NCI-H1092 (cell line): ENCODE results near the gene TMEM161A.
A peak's percentile ranks its signal among the peaks of the same experiment; 100 is the strongest.
"Not testable (repeated sequence)": the region's sequence is repeated elsewhere in the genome, so short reads cannot be mapped to it uniquely, and the experiment has no call there.

ENCODE experiments used
- DNase-seq: peaks from one replicate; lab custom pipeline; 2025; lab: John Stamatoyannopoulos, UW

TMEM161A gene

DNA sequence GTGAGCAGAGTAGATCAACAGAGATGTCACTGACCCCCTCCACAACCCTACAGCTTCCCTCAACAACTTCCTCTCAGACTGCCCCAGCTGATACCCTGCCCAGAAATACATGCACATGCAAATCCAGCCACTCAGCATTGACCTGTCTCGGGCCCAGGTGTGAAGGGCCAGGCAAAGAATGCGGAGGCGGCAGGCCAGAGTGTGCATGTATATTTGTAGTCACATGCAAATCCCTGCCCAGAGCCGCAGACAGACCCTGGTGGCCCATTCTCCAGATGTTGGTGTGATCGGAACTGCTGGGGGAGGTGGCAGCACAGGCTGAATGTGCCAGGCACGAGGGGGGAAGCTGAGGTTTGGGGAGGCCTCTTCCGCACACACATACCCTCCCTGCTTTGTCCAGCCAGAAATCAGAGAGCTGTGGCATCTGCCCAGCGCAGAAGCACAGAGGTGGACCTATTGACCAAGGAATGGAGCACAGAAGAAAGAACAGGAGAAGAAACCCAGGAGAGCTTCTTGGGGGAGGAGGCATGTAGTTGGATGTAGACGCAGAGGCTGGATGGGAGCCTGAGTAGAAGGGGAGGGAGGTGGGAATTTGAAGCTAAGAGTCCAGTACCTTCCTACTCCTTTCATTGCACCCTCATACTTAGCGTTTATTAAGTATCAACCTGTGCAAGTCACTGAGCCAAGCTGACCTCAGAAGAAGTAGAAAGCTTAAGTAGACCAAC lies 17.4 kb upstream of the TMEM161A start:
- no peak for DNase-seq

DNA sequence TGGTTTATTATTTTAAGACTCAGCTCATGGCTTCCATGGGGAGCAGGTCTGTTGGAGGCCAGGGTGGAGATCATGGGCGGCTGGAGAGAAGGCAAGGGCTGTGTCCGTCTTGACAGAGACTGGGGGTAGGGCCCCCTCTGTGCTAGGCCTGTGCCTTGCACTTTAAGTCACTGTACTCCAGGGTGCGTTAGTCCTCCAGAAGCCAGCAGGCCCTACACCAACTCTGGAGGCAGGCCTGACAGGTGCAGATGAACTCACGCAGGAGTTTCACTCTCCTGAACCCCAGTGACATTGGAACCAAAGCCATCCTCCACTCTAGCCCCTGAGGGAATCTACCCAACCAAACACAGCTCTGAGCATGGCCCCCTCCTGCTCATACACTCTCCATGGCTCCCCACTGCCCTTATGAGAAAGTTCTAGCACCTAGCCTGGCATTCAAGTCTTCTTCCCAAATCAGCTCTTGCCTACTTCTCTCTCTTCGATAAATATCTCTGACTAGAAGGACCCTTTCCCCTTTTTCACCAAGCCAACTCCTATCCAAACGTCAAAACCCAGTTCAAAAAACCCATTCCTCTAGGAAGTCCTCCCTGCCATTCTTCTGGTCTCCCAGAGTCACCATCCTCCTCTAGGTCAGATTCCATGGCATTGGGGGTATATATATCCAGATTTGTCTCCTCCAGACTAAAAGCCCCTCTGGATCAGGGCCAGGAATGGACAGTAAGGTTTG lies 16.7 kb upstream of the TMEM161A start:
- no peak for DNase-seq

DNA sequence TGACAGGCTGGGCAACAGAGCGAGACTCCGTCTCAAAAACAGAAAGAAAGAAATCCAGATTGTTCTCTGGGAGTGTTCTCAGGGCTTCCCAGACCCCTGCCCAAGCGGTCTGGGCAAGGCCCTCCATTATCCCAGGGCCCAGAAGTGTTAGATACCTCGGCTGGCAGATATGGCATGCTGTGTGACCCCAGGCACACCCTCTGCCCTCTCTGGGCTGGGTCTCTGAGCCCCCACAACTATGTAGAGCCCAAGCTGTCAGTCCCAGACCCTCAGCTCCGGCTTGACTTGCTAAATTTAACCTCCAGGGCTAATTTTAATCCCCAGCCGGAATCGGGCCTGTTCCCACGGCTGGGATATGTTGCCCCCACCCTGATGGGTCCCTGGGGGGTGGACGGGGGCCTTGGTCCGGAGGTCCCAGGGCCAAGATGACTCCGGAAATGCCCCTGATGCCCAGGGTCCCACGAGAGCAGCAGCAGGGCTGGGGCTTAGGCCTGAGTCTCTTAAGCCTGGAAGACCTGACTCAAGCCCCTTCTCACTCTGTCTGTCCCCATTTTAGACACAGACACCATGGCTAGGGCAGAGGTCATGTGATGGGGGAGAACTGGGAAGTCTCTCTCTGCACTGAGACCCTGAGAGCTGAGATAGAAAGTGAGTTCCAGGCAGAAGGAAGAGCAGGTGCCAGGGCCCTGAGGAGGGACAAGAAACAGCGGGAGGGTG lies 14.5 kb upstream of the TMEM161A start:
- no peak for DNase-seq

DNA sequence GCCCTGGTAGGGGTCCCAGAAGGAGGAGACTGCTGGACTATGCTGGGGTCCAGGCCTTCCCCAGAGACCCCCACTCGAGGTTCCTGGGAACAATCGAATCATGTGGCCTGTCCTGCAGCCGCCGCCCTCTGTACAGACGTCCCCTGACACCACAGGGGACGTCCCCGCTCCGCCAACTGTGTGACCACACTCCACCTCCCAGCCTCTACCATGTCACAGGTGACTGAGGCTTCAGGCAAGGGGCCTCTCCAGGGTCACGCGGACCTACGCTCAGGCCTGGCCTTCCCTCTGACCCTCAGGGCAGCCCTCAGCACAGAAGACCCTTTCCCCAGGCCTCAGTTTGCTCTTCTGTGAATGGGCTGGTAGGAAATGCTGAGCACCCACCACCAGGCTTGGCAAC lies 13.1 kb upstream of the TMEM161A start:
- DNase-seq = no peak

DNA sequence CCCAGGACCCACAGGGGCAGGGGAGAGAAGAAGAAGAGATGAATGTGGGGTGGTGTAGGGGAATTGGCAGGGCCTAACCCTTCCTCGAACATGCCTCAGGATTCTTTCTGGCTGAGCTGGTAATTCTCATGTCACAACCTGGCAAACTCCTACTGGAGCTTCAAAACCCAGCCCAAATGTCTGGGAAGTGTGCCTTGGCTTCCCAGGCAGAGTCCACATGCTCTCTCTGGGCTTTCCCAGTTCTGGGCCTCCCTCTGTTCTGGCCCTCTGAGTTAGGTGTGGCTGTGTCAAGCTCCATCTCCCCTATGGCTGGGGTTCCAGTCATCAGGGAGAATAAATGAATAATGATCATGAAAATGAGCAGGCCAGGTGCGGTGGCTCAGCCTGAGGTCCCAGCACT lies 11.2 kb upstream of the TMEM161A start:
- DNase-seq = no peak

DNA sequence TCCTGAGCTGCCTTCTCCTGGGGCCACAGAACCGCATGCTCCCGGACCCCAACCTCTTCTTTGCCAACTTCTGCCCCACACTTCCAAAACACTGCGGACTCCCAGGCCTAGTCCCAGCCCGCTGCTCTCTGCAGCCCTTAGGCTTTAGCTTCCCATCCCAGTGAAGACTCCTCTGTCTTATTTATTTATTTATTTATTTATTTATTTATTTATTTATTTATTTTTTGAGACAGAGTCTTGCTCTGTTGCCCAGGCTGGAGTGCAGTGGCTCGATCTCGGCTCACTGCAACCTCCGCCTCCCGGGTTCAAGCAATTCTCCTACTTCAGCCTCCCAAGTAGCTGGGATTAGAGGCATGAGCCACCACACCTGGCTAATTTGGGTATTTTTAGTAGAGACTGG lies 10.2 kb upstream of the TMEM161A start:
- not testable (repeated sequence) for DNase-seq

DNA sequence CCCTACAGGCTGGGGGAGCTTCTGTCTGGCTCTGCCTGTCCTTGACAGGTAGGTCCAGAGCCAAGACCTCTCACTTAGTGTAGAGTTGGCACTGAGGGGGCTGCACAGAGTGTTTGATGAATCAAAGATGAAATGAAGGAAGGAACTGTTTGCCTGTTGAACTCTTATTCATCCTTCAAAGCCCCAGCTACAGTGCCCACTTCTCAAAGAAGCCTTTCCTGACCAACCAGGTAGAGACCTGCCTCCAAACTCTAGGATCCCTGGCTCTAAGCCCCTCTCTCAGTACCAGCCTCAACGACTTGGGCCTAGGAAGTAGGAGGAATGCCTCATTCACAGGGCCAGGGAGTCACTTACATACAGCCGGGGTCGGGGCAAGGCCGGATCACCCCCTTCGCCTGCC lies 9.1 kb upstream of the TMEM161A start:
- no peak for DNase-seq

DNA sequence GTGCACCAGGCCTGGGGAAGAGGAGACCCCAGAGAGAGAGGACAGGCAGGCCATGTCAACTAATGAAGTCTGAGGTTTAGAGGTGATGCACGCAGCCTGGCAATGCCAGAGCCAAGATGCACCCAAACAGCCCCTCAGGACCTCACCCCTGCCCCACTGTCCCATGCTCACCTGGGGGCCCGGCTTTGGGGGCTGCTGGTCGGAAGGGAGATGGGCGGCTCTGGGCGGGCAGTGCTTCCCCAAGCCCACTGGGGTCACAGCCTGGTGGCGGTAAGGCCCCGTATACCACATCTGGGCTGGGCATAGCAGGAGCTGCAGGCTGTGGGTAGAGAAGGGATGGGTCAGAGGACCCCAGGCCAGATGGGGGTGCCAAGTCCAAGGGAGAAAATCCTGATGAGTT lies 8.6 kb upstream of the TMEM161A start:
- DNase-seq = no peak

DNA sequence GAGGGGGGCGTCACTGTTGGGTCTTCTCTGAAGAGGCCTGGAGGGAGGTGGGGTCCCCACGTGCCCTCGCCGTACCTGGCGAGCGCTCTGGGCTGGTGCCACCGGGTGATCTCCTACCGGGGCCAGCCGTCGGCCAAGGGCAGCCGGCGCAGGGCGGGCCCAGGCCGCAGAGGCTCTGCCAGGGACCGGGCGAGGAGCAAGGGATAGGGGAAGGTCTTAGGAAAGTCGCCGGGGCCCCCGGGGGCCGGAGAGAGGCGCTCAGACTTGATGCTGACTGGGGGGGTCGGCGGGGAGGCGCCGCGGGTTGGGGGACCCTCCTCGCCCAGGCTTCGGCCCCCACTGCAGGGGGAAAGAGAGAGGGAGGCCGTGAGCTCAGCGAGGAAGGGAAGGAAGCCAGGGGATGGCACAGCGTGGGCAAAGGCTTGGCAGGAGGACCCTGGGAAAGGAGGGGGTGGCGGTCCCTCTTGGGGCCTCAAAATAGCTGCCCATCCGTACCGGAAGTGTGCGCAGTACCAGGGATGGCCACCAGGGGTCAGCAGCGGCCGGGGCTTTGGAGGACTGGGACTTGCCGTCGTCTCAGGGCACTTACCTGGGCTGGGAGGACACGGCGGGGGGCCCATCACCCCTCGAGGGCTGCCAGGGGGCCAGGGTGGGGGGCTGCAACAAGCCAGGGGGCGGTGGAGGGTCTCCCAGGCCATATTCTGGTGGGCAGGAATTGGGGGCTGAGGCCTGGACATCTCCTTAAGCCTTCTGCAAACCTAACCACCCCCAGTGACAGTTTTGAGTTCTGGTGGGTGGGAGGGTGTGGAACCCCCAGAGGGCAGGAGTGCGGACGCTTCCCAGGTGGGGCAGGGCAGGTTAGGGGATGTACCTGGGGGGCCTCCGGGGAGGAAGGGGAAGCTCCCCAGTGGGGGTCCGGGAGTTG lies 7.7 kb upstream of the TMEM161A start:
- peak; percentile 61 for DNase-seq

DNA sequence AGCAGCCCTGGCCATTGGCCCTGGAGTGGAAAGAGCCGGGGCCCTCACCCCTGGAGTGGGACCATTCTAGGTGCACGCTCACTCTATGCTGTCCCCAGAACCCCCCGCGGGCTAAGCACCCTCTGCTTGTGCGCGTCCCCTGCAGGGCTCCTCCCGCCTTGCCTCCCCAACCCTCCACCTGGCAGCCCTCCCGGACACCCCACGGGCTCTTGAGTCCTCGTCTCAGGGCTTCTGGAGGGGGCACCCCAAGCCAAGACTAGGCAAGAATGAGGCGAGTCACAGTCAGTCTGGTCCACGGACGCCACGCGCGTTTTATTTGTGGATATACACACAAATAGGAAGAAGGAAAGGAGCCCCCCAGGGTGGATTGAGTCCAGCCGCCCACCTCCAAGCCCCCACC lies 7.0 kb upstream of the TMEM161A start:
- no peak for DNase-seq

DNA sequence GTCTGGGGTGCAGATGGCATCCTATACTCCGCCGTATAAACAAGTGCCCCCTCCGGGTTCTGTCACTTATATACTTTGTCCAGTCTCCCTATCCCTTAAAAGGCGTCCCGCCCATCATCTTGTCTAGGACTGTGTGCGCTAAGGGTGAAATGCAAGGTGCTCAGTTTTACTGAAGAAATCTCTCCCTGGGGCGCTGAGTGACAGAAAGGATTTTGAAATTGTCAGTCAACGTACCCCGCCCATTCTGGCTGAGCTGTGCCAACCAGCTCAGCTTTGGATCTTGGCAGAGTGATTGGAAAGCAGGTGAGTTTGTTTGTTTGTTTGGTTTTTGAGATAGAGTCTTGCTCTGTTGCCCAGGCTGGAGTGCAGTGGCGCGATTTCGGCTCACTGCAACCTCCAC lies 4.1 kb upstream of the TMEM161A start:
- no peak for DNase-seq

DNA sequence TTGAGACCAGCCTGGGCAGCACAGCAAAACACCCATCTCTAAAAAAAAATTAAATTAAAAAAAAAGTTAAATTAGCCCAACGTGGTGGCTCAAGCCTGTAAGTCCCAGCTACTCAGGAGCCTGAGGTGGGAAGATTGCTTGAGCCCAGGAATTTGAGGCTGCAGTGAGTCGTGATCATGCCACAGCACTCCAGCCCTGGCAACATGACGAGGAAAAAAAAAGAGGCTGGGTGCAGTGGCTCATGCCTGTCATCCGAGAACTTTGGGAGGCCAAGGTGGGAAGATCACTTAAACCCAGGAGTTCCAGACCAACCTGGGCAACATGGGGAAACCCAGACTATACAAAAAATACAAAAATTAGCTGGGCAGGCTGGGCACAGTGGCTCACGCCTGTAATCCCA lies 2.2 kb upstream of the TMEM161A start:
- no peak for DNase-seq

DNA sequence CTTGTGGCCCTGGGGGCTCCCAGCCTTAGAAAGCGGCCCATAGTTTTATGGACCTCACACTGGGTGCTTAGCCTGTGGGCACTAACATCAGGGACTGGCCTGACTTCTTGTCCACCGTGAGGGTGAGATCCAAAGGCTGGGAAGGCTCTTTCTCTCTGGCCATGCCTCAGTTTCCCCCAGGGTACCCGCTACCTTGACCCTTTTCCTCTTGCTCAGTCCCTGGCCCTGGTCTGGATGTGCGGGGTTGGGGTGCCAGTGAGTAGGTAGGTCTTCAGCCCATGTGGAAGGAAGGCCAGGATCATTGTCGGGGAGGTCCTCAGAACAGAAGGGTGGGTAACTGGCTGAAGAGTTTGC lies 1.6 kb upstream of the TMEM161A start:
- DNase-seq = no peak

DNA sequence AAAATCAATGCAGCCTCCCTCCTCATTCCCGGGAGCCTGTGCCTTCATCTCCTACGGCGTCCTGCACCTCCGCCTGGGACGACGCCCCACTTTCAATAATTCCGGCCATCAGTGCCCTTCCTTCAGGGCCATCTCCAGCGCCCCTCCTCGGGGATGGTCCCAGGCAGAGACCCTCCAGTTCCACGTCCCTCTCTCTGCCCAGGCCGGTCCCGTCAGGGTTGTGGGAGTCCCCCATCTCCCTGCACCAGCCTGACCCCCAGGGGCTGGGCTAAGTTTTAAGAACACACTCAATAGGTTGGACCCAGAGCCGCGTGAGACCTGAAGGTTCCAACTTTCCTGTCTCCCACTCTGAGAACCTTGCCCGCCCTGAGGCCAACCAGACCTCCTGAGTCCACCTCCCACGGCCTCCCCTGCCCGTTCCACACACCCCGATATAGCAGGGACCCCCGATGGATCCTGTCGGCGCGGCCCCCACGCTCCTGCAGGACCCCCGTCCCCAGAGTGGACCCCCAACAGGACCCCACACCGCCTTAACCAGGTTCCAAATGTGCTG lies 646 bp downstream of the TMEM161A start:
- DNase-seq = no peak

DNA sequence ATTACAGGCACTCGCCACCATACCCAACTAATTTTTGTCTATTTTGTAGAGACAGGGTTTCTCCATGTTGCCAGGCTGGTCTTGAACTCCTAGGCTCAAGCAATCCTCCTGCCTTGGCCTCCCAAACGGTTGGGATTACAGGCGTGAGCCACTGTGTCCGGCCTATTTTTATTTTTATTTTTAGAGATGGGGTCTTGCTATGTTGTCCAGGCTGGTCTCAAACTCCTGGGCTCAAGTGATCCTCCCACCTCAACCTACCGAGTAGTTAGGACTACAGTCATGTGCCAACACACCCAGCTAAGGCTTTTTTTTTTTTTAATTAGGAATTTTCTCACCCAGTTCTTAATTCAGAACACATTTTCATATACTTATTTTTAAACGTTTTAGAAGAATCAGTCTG lies 2.6 kb downstream of the TMEM161A start:
- DNase-seq = not testable (repeated sequence)

DNA sequence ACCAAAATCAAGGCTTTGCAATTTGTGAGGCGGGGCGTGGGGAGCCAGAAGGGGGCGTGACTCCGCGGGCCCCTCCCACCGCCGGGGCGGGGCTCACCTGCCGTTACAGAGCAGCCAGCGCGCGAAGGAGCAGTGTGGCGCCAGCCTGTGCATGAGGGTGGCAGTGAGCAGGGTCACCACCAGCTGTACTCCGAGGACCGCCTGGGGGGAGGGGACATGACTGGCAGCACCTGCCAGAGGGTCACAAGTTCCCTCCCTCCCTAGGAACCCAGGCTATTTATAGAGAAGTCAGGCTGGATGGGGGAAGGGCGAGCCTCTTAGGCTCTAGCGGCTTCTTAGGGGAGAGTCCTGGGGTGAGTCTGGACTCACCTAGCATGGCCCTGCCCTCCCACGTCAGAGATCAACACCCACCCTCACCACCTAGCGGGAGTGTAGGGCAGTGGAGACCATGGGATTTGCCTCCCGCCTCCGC lies 3.6 kb downstream of the TMEM161A start:
- DNase-seq = peak; percentile 22

DNA sequence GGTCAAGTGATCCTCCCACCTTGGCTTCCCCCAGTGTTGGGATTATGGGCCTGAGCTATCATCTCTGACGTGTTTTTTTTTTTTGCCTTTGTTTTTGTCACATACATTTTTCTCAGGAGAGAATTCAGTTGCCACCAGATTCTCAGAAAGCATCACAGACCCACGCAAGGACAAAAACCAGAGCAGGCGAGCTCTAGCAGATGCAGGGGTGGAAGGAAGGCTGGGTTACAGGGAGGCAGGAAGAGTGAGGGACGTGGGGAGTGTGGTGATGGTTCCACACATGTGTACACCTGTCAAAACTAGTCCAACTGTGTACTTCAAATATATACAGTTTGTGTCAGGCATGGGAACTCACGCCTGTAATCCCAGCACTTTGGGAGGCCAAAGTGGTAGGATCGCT lies 4.3 kb downstream of the TMEM161A start:
- no peak for DNase-seq

DNA sequence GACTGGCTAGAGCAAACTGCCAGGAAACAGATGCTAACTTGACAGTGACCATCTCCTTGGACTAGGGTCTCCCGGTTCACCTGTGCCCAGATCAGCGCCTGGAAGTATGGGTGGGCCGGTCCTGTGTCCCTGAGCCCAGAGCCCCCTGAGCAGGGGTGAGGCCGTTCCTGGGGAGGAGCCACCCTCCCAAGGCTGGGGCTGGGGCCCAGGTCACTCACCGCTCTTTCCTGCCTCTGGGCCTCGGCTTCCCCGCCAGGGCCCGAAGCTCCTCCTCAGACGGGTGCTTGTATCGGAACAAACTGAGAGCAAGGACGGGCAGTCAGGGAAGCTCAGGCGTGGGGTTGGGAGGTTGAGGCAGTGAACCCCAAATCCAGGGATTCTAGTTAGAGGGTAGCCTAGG lies 5.4 kb downstream of the TMEM161A start:
- DNase-seq = no peak

DNA sequence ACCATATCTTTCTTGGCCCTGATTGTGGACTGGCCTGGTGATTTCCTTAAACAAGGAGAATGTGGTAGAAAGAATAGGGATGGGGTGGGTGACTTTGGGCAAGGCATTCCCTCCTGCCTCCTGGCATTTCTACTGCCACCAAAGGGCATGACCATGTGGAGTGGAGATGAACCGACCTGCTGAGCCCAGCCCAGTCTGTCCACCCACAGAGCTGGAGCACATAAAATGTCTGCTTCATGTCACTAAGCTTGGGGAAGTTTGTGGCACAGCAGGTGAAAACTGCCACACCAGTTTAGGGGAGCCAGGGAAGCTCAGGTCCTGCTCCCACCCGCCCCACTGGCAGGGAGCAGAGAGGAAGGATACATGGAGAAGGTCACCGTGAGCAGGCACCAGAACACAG lies 6.3 kb downstream of the TMEM161A start:
- no peak for DNase-seq

DNA sequence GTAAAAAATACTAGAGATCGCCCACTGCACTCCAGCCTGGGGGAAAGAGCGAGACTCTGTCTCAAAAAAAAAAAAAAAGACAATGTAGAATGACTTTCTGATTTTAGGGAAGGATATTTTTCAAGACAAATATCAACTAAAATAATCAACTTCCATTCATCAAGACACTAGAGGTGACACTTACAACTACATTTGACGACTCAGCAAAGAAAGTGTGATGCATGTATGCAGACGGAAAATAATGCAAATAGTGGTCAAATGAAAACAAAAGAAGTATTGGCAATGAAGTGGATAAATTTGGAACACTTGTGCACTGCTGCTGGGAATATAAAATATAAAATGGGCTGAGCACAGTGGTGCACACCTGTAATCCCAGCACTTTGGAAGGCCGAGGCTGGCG lies 12.2 kb downstream of the TMEM161A start:
- DNase-seq = no peak

DNA sequence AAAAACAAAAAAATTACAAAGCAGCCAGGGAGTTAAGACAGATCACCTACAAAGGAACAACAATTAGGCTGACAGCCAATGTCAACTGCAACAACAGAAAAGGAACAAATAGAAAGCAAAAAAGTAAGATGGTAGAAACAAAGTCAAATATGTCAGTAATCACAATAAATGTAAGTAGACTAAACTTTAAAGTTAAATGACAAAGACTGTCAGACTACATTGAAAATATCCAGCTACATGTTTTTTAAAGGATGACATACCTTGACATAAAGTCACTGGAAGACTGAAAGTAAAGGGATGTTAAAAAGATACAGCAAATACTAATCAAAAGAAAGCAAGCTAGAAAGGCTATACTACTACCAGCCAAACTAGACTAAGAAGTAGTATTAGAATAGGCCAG lies 14.9 kb downstream of the TMEM161A start:
- DNase-seq = no peak

DNA sequence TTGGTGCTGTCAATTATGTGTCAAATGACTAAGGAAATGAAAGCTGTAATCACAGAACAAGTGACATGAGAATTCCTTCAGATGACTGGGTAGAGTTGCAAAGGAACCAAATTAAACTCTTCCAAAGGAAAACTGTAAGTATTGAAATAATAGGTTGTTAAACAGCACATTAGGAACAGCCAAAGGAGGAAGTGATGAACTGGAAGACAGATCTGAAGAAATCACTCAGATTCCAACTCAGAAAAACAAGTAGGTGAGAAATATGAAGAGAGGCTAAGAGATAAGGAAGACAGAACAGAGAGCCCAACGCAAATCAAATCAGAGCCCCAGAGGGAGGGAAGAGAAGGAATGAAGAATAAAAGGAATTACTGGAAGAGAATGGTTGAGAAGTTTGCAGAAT lies 15.4 kb downstream of the TMEM161A start:
- DNase-seq = no peak
